Neural cell (in vitro differentiated cells): ENCODE results near the gene EML4.

Experiments
- CTCF ChIP-seq: fragments of 450-650 bp; IDR thresholded peaks from 2 replicates; pipeline ENCODE4 v1.5.1; 2014; ENCODE audit warnings: antibody characterized with exemption, mild to moderate bottlenecking, moderate library complexity; ENCODE audit not compliant: poor library complexity, severe bottlenecking
- EP300 ChIP-seq: fragments of 450-650 bp; conservative IDR thresholded peaks from 2 replicates; pipeline ENCODE4 v1.6.1; 2014; ENCODE audit warnings: antibody characterized with exemption, mild to moderate bottlenecking, moderate library complexity; ENCODE audit not compliant: poor library complexity, severe bottlenecking
- EZH2 ChIP-seq: fragments of 200-600, 300-800 bp; shearing (Covaris generic), sonication (generic); IDR thresholded peaks from 2 replicates; pipeline ENCODE4 v1.6.1; 2014; ENCODE audit warnings: antibody characterized with exemption, low read length, borderline replicate concordance, mild to moderate bottlenecking; ENCODE audit not compliant: insufficient read depth, poor library complexity, severe bottlenecking
- MXI1 ChIP-seq: fragments of 450-650 bp; conservative IDR thresholded peaks from 2 replicates; pipeline ENCODE4 v1.6.1; 2014; ENCODE audit warnings: antibody characterized with exemption, mild to moderate bottlenecking; ENCODE audit not compliant: poor library complexity, severe bottlenecking
- POLR2AphosphoS5 ChIP-seq: IDR thresholded peaks from 2 replicates; pipeline ENCODE4 v1.6.1; 2012
- RAD21 ChIP-seq: fragments of 450-650 bp; conservative IDR thresholded peaks from 2 replicates; pipeline ENCODE4 v1.6.1; 2014; ENCODE audit warnings: antibody characterized with exemption, mild to moderate bottlenecking, moderate library complexity
- REST ChIP-seq: IDR thresholded peaks from 2 replicates; pipeline ENCODE4 v1.6.1; 2012; ENCODE audit warnings: borderline replicate concordance
- TAF1 ChIP-seq: IDR thresholded peaks from 2 replicates; pipeline ENCODE4 v1.6.1; 2012; ENCODE audit warnings: low read depth

GRCh38 chr2:42281416-42282081, 112.4 kb downstream of the EML4 start:
- TF ChIP-seq CTCF (no peak), POLR2AphosphoS5 (no peak), MXI1 (no peak), EP300 (no peak), EZH2 (no peak), RAD21 (no peak), TAF1 (no peak), REST (no peak)
